Colonic mucosa (tissue), 4 donors: ENCODE data around the gene CDC34. TPM values are rescaled to one million over a fixed set of nuclear protein-coding genes. Genes with fewer than 3 reads are reported as not detected.

Experiments
- DNase-seq: peaks from one replicate; pipeline ENCODE4 v3.0.0-alpha.2; 2020
- H3K27ac ChIP-seq: fragments of 200-600 bp; one replicate; pipeline ENCODE4 v1.8.0; 2021
- H3K27me3 ChIP-seq: fragments of 200-600 bp; one replicate; pipeline ENCODE4 v1.8.0; 2021
- H3K36me3 ChIP-seq: fragments of 200-600 bp; one replicate; pipeline ENCODE4 v1.8.0; 2021
- H3K4me1 ChIP-seq: fragments of 200-600 bp; one replicate; pipeline ENCODE4 v1.8.0; 2021; ENCODE audit warnings: mild to moderate bottlenecking
- H3K4me3 ChIP-seq: fragments of 200-600 bp; one replicate; pipeline ENCODE4 v1.8.0; 2021
- H3K9ac ChIP-seq, 2 donors: one replicate each; pipeline ENCODE4 v1.7.0; 2013; ENCODE audit warnings: control low read depth in 2 of 2, low read depth in 2 of 2, low read length in 2 of 2
- H3K9me3 ChIP-seq: fragments of 200-600 bp; one replicate; pipeline ENCODE4 v1.8.0; 2021
- CTCF ChIP-seq: fragments of 200-600 bp; IDR thresholded peaks from one replicate; pipeline ENCODE4 v1.8.0; 2022; ENCODE audit warnings: antibody characterized with exemption, mild to moderate bottlenecking
- intact Hi-C: fragments of 100-400 bp; cut with DNase I; formaldehyde crosslinking; loops from one replicate; pipeline ENCODE4 v1.14.1; 2022
- total RNA-seq, 2 donors: library from RNA; stranded (reverse); fragmentation: NEBNext Ultra II Directional in 1 of 2; extraction: Animal tissue kit (Norgen Biotek cat#: 25700) in 1 of 2; gene quantifications; one replicate each; pipeline ENCODE4 v1.2.1, GENCODE V29; 2021
- donor health status: healthy.
- donor health status: DM: no; HTN: no; CAD: no.
- donor health status: DM: no; HTN: no; CAD: no.

Gene CDC34
- total RNA-seq, 2 donors from 2014 or later: 60.7 to 93.4 TPM

GRCh38 chr19:531009-531752 is 379 bp upstream of the CDC34 start:
- Histone ChIP-seq H3K4me3 (peak overlapping the region; percentile 92), H3K4me1 (peaks cover 13% of the 10 kb centered on the region), H3K9me3 (no peaks in the 10 kb centered on the region), H3K9ac (peak overlapping the region; percentile 76 to 96), H3K27ac (peak overlapping the region; percentile 96), H3K36me3 (no peaks in the 10 kb centered on the region), H3K27me3 (no peaks in the 10 kb centered on the region)
- intact Hi-C loops: no loop called here
- peak; percentile 78 for DNase-seq
- TF ChIP-seq CTCF: no peak

- H3K9me3 ChIP-seq: no peaks in the 10 kb centered on the region
- peak; percentile 35 for TF ChIP-seq CTCF
- no peaks in the 10 kb centered on the region for H3K36me3 ChIP-seq
- H3K9ac ChIP-seq: peak overlapping the region; percentile 96 to 97
- H3K4me1 ChIP-seq: peaks cover 13% of the 10 kb centered on the region
- peak overlapping the region; percentile 96 for H3K4me3 ChIP-seq
- peak; percentile 73 for DNase-seq
- no peaks in the 10 kb centered on the region for H3K27me3 ChIP-seq
- peak overlapping the region; percentile 70 for H3K27ac ChIP-seq
- intact Hi-C loops: no loop called here
These were observed 1.2 kb downstream of the CDC34 start for GRCh38 chr19:532561-533363.

GRCh38 chr19:533364-534058 is 2.0 kb downstream of the CDC34 start:
- H3K27ac ChIP-seq: peak overlapping the region; percentile 70
- H3K9me3 ChIP-seq: no peaks in the 10 kb centered on the region
- H3K4me1 ChIP-seq: peaks cover 13% of the 10 kb centered on the region
- no peak for DNase-seq
- intact Hi-C loops: no loop called here
- H3K27me3 ChIP-seq: no peaks in the 10 kb centered on the region
- TF ChIP-seq CTCF: no peak
- H3K9ac ChIP-seq: peak overlapping the region; percentile 96 to 97
- H3K4me3 ChIP-seq: peak overlapping the region; percentile 96
- H3K36me3 ChIP-seq: no peaks in the 10 kb centered on the region

- no peak overlapping the region for H3K27ac ChIP-seq
- H3K9ac ChIP-seq: peak overlapping the region in 1 of 2 donors; percentile 43
- H3K9me3 ChIP-seq: no peaks in the 10 kb centered on the region
- no peak for TF ChIP-seq CTCF
- H3K36me3 ChIP-seq: no peaks in the 10 kb centered on the region
- no peaks in the 10 kb centered on the region for H3K27me3 ChIP-seq
- no peak overlapping the region for H3K4me3 ChIP-seq
- H3K4me1 ChIP-seq: peaks cover 13% of the 10 kb centered on the region
- intact Hi-C loops: no loop called here
- DNase-seq: no peak
These were observed 2.5 kb downstream of the CDC34 start for GRCh38 chr19:534088-534487.

- H3K4me1 ChIP-seq: peaks cover 13% of the 10 kb centered on the region
- H3K27ac ChIP-seq: no peak overlapping the region
- H3K4me3 ChIP-seq: no peak overlapping the region
- no peaks in the 10 kb centered on the region for H3K27me3 ChIP-seq
- intact Hi-C loops: no loop called here
- no peaks in the 10 kb centered on the region for H3K36me3 ChIP-seq
- no peak overlapping the region for H3K9ac ChIP-seq
- H3K9me3 ChIP-seq: no peaks in the 10 kb centered on the region
- no peak for DNase-seq
- no peak for TF ChIP-seq CTCF
These were observed 3.7 kb downstream of the CDC34 start for GRCh38 chr19:535017-535835.
